Lower leg skin (tissue), 3 donors: ENCODE measurements around the gene LMAN1.

Experiments
- CTCF ChIP-seq, 3 donors: fragments of 450-650 bp; IDR thresholded peaks; one replicate each; pipeline ENCODE4 v1.5.1; 2016; ENCODE audit warnings: antibody characterized with exemption in 3 of 3, mild to moderate bottlenecking in 3 of 3, moderate library complexity in 2 of 3
- POLR2A ChIP-seq, 2 donors: fragments of 450-650 bp; IDR thresholded peaks; one replicate each; pipeline ENCODE4 v1.6.1; 2016 to 2017; ENCODE audit warnings: antibody characterized with exemption in 2 of 2, mild to moderate bottlenecking in 1 of 2, moderate library complexity in 1 of 2

GRCh38 chr18:59308248-59308937, 50.7 kb downstream of the LMAN1 start:
- TF ChIP-seq POLR2A (IDR thresholded peaks at IDR 0.05) (no peak), CTCF (IDR thresholded peaks at IDR 0.05) (peak in 1 of 3 donors; percentile 44)
